Spleen (tissue), 11 donors: ENCODE measurements around the gene KDM1B. TPM values are rescaled to one million over a fixed set of nuclear protein-coding genes. Genes with fewer than 3 reads are reported as not detected.

Source experiments
- DNase-seq: peaks from one replicate; pipeline ENCODE4 v3.0.0-alpha.2; 2020
- H3K27ac ChIP-seq, 8 donors: fragments of 200-600 bp; sonication (generic) in 7 of 8; 1 replicate in 4 of 8; 2 replicates in 4 of 8; pipeline versions ENCODE4 v1.5.0 to v1.8.0; 2016 to 2021; ENCODE audit warnings: inconsistent platforms in 4 of 8, mild to moderate bottlenecking in 4 of 8, moderate library complexity in 1 of 8
- H3K27me3 ChIP-seq, 7 donors: fragments of 200-600 bp; sonication (generic) in 6 of 7; replicated peaks in 1 of 7; 1 replicate in 4 of 7; 2 replicates in 3 of 7; pipeline versions ENCODE4 v1.5.0 to v1.8.0; 2016 to 2021; ENCODE audit warnings: inconsistent platforms in 3 of 7, mild to moderate bottlenecking in 1 of 7
- H3K36me3 ChIP-seq, 6 donors: fragments of 200-600 bp; sonication (generic) in 5 of 6; 1 replicate in 4 of 6; 2 replicates in 2 of 6; pipeline versions ENCODE4 v1.5.0 to v1.8.0; 2016 to 2021; ENCODE audit warnings: inconsistent platforms in 2 of 6
- H3K4me1 ChIP-seq, 6 donors: fragments of 200-600 bp; sonication (generic) in 5 of 6; 1 replicate in 3 of 6; 2 replicates in 3 of 6; pipeline versions ENCODE4 v1.5.0 to v1.8.0; 2016 to 2021; ENCODE audit warnings: inconsistent platforms in 3 of 6
- H3K4me3 ChIP-seq, 8 donors: fragments of 200-600 bp; sonication (generic) in 7 of 8; 1 replicate in 4 of 8; 2 replicates in 4 of 8; pipeline versions ENCODE4 v1.5.0 to v1.8.0; 2016 to 2021; ENCODE audit warnings: inconsistent platforms in 4 of 8, mild to moderate bottlenecking in 4 of 8, moderate library complexity in 2 of 8
- H3K9me3 ChIP-seq, 8 donors: fragments of 200-600 bp; sonication (generic) in 7 of 8; 1 replicate in 4 of 8; 2 replicates in 4 of 8; pipeline versions ENCODE4 v1.5.0 to v1.8.0; 2016 to 2021; ENCODE audit warnings: inconsistent platforms in 4 of 8
- CTCF ChIP-seq, 11 experiments: fragments of 200-600 bp in 7 of 11; fragments of 450-650 bp in 4 of 11; sonication (generic) in 4 of 11; IDR thresholded peaks in 8 of 11; conservative IDR thresholded peaks in 3 of 11; 1 replicate in 7 of 11; 2 replicates in 4 of 11; pipeline versions ENCODE4 v1.4.0 to v1.8.0; 2016 to 2021; ENCODE audit warnings: antibody characterized with exemption in 11 of 11, inconsistent platforms in 4 of 11, mild to moderate bottlenecking in 1 of 11
- POLR2A ChIP-seq, 3 donors: fragments of 450-650 bp; IDR thresholded peaks; one replicate each; pipeline ENCODE4 v1.5.1; 2017; ENCODE audit warnings: antibody characterized with exemption in 3 of 3, mild to moderate bottlenecking in 1 of 3
- POLR2AphosphoS5 ChIP-seq, 3 donors: sonication (generic); formaldehyde crosslinking; IDR thresholded peaks; one replicate each; pipeline ENCODE4 v1.5.1; 2017; ENCODE audit warnings: antibody characterized with exemption in 3 of 3
- WGBS, 5 donors: extraction: QIAGEN DNeasy Blood & Tissue Kit in 3 of 5; methylation state at CpG; one replicate each; pipeline versions ENCODE4 v1.1.5 to v1.1.7; 2013 to 2018; 5-methylcytosine and 5-hydroxymethylcytosine counted together
- intact Hi-C: fragments of 100-400 bp; cut with DNase I; formaldehyde crosslinking; loops from one replicate; pipeline ENCODE4 v1.15.0; 2023; ENCODE audit warnings: low total_unique reads
- polyA plus RNA-seq, 3 donors: library from polyadenylated mRNA; stranded (reverse); fragments of 200-250 nt; gene quantifications; one replicate each; pipeline ENCODE4 v1.2.1, GENCODE V29; 2013
- total RNA-seq, 7 donors: library from RNA; depleted of rRNA in 3 of 7; stranded (reverse); fragments of >200 nt in 3 of 7; fragmentation: NEBNext Ultra II Directional in 4 of 7; extraction: Animal tissue kit (Norgen Biotek cat#: 25700) in 4 of 7; gene quantifications; one replicate each; pipeline versions ENCODE4 v1.1.0 to v1.2.1, GENCODE V29; 2016 to 2021
- donor health status: healthy with polysubstance abuse.
- donor health status: DM: no; HTN: no; CAD: no; lungs with moderate emphysema.
- donor health status: DM: no; HTN: no; CAD: no.
- donor health status: Bipolar disorder and iron deficiency.
- donor health status: healthy.
- donor health status: DM: no; HTN: no; CAD: no.
- donor health status: DM: yes; HTN: yes; CAD: no.

Gene KDM1B
- total and polyA plus RNA-seq, 10 donors = 3.6 to 27.0 (median 19.7) TPM

DNA sequence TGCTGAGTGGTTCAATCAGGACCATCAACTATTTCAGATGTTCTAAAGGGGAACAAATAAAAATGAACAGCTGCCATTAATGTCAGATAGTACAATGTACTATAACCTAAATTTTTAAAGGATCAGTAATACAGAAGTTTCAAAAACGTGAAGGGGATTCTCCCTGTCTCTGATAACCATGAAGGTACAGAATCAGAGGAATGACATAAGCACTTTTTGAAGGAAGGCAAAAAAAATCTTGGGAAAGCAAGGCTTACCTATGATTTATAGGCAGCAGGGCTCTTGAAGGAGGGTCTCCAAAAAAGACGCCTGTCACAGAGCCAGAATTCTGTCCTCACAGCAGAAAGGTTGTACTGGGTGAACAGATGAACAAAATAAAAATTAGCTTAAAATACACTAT lies 89.0 kb downstream of the KDM1B start:
- Histone ChIP-seq H3K9me3 (no peaks in the 10 kb centered on the region), H3K27me3 (no peaks in the 10 kb centered on the region), H3K4me1 (peaks cover 0 to 3% (median 0%) of the 10 kb centered on the region in 6 donors), H3K27ac (no peak overlapping the region), H3K4me3 (no peak overlapping the region), H3K36me3 (peaks cover 2 to 94% (median 43%) of the 10 kb centered on the region in 6 donors)
- no peak for DNase-seq
- WGBS, 5 donors = 85 to 91% (median 88%) methylated on average over 2 of the region's 2 CpGs
- TF ChIP-seq POLR2AphosphoS5 (IDR thresholded peaks at IDR 0.05) (no peak), POLR2A (IDR thresholded peaks at IDR 0.05) (no peak), CTCF (IDR thresholded peaks at IDR 0.05 in 8 of 11, conservative IDR thresholded peaks at IDR 0.05 in 3 of 11) (no peak)
- intact Hi-C loops = no loop called here

DNA sequence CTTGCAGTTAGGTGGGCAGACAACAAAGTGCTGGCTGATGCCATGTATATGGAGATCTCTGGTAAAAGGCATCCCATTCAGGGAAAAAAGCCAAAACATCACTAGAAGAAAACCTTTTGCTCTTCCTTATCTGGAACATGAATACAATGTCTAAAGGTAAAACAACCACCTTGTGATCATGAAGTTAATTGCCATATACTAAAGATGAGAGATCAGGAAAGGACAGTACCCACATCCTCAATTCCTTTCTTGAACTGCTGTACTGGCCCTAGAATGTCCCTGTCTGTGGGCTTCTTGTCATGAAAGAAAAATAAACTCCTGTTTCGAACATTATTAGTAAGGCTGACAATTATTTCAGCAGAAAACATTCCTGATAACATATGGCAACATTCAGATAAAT lies 89.9 kb downstream of the KDM1B start:
- H3K36me3 ChIP-seq = peaks cover 2 to 99% (median 47%) of the 10 kb centered on the region in 6 donors
- no peak overlapping the region for H3K4me3 ChIP-seq
- intact Hi-C loops = no loop called here
- no peaks in the 10 kb centered on the region for H3K27me3 ChIP-seq
- WGBS, 5 donors = 88 to 100% (median 94%) methylated on average over 1 of the region's 1 CpG
- H3K9me3 ChIP-seq = no peaks in the 10 kb centered on the region
- TF ChIP-seq POLR2A (IDR thresholded peaks at IDR 0.05) (no peak), CTCF (IDR thresholded peaks at IDR 0.05 in 8 of 11, conservative IDR thresholded peaks at IDR 0.05 in 3 of 11) (no peak)
- H3K27ac ChIP-seq = no peak overlapping the region
- H3K4me1 ChIP-seq = peaks cover 0 to 3% (median 0%) of the 10 kb centered on the region in 6 donors
- no peak for DNase-seq

GRCh38 chr6:18245642-18246041 lies 90.4 kb downstream of the KDM1B start:
- 67 to 73% (median 70%) methylated on average over 7 of the region's 7 CpGs for WGBS, 5 donors
- Histone ChIP-seq H3K27me3 (no peaks in the 10 kb centered on the region), H3K27ac (no peak overlapping the region), H3K9me3 (no peaks in the 10 kb centered on the region), H3K4me3 (no peak overlapping the region), H3K36me3 (peaks cover 2 to 100% (median 47%) of the 10 kb centered on the region in 6 donors), H3K4me1 (peaks cover 0 to 3% (median 0%) of the 10 kb centered on the region in 6 donors)
- DNase-seq = no peak
- intact Hi-C loops = no loop called here
- TF ChIP-seq POLR2A (IDR thresholded peaks at IDR 0.05) (no peak), CTCF (IDR thresholded peaks at IDR 0.05 in 8 of 11, conservative IDR thresholded peaks at IDR 0.05 in 3 of 11) (no peak)

GRCh38 chr6:18246205-18246604 lies 91.0 kb downstream of the KDM1B start:
- DNase-seq = no peak
- no peak overlapping the region for H3K27ac ChIP-seq
- H3K9me3 ChIP-seq = no peaks in the 10 kb centered on the region
- peaks cover 2 to 100% (median 49%) of the 10 kb centered on the region in 6 donors for H3K36me3 ChIP-seq
- H3K4me1 ChIP-seq = peaks cover 0 to 3% (median 0%) of the 10 kb centered on the region in 6 donors
- TF ChIP-seq POLR2AphosphoS5 (IDR thresholded peaks at IDR 0.05) (no peak), POLR2A (IDR thresholded peaks at IDR 0.05) (no peak), CTCF (IDR thresholded peaks at IDR 0.05 in 8 of 11, conservative IDR thresholded peaks at IDR 0.05 in 3 of 11) (no peak)
- no peaks in the 10 kb centered on the region for H3K27me3 ChIP-seq
- no peak overlapping the region for H3K4me3 ChIP-seq
- intact Hi-C loops = no loop called here
